ENCODE data around the gene SMARCAL1.

DNA sequence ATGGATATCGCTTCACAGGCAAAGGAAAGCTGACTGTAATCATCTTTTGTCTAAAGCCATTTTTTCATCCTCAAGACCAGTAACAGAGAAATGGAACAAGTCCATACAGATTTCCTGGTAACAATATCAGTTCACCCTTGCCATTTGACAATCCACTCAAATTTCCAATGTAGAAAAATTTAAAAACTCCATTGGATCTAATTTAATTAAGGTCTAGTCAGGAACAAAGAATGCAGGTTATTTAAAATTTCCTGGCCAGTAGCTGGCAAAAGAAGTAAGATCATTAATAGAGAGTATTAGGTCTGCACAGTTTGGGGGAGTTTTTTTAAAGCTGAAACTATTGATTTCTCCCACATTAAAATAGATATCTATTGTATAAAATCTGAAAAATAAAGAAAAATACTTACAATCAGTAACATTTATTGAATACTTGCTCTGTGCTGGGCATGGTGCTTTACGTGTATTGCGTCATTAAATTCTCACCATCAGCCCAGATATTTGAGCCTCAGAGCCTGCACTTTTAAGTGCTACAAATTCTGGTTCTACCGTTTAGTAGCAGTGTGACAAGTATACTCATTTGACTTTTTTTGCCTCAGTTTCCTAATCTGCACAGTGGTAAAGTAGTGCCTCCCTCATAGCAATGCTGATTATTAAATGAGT, 41.8 kb downstream of the SMARCAL1 start:
- TF ChIP-seq POLR2A (conservative IDR thresholded peaks at IDR 0.05) (no peak), FOXP1 (CRISPR knock-in tag; IDR thresholded peaks at IDR 0.05) (no peak)
- TF ChIP-seq, protein P1, sequence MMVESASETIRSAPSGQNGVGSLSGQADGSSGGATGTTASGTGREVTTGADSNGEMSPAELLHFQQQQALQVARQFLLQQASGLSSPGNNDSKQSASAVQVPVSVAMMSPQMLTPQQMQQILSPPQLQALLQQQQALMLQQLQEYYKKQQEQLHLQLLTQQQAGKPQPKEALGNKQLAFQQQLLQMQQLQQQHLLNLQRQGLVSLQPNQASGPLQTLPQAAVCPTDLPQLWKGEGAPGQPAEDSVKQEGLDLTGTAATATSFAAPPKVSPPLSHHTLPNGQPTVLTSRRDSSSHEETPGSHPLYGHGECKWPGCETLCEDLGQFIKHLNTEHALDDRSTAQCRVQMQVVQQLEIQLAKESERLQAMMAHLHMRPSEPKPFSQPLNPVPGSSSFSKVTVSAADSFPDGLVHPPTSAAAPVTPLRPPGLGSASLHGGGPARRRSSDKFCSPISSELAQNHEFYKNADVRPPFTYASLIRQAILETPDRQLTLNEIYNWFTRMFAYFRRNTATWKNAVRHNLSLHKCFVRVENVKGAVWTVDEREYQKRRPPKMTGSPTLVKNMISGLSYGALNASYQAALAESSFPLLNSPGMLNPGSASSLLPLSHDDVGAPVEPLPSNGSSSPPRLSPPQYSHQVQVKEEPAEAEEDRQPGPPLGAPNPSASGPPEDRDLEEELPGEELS (CRISPR knock-in tag; IDR thresholded peaks at IDR 0.05; ENCODE audit: borderline replicate concordance), result no peak

All from K562 (cell line).